Karpas-422 (cell line): ENCODE measurements around the gene ASPDH. TPM values are rescaled to one million over a fixed set of nuclear protein-coding genes. Genes with fewer than 3 reads are reported as not detected.

Experiments
- DNase-seq: peaks from one replicate; pipeline ENCODE4 v3.0.0-alpha.2; 2015
- H2AFZ ChIP-seq: fragments of 200-600 bp; sonication (generic); 2 replicates; pipeline ENCODE4 v1.6.1; 2014; ENCODE audit warnings: antibody characterized with exemption, low read length, mixed read lengths
- H3K27ac ChIP-seq: fragments of 200-600 bp; sonication (generic); 2 replicates; pipeline ENCODE4 v1.5.1; 2014; ENCODE audit warnings: mild to moderate bottlenecking, low read length, moderate library complexity
- H3K27me3 ChIP-seq: fragments of 200-600 bp; sonication (generic); 2 replicates; pipeline ENCODE4 v1.6.1; 2014; ENCODE audit warnings: low read length, mixed read lengths
- H3K36me3 ChIP-seq: fragments of 200-600 bp; sonication (generic); 2 replicates; pipeline ENCODE4 v1.6.1; 2014; ENCODE audit warnings: low read length, mixed read lengths; ENCODE audit not compliant: insufficient read depth
- H3K4me1 ChIP-seq: fragments of 200-600 bp; sonication (generic); 2 replicates; pipeline ENCODE4 v1.6.1; 2014; ENCODE audit warnings: mild to moderate bottlenecking, low read length, mixed read lengths
- H3K4me2 ChIP-seq: fragments of 200-600 bp; sonication (generic); 2 replicates; pipeline ENCODE4 v1.6.1; 2014; ENCODE audit warnings: low read length, low read depth, mild to moderate bottlenecking; ENCODE audit not compliant: poor library complexity, severe bottlenecking
- H3K4me3 ChIP-seq: fragments of 200-600 bp; sonication (generic); 2 replicates; pipeline ENCODE4 v1.5.1; 2014; ENCODE audit warnings: mild to moderate bottlenecking, antibody characterized with exemption, low read length, mixed read lengths
- H3K79me2 ChIP-seq: fragments of 200-600 bp; sonication (generic); 2 replicates; pipeline ENCODE4 v1.6.1; 2014; ENCODE audit warnings: mild to moderate bottlenecking, low read length, mixed read lengths
- H3K9ac ChIP-seq: fragments of 200-600 bp; sonication (generic); 2 replicates; pipeline ENCODE4 v1.6.0; 2014; ENCODE audit warnings: low read length
- H3K9me2 ChIP-seq: fragments of 200-600 bp; sonication (generic), shearing (Covaris generic); replicated peaks from 2 replicates; pipeline ENCODE4 v1.6.0; 2014; ENCODE audit warnings: mild to moderate bottlenecking, low read length, moderate library complexity; ENCODE audit not compliant: insufficient read depth
- H3K9me3 ChIP-seq: fragments of 300-700, 200-600 bp; sonication (generic); 2 replicates; pipeline ENCODE4 v1.6.1; 2014; ENCODE audit warnings: low read length, mixed read lengths
- H4K20me1 ChIP-seq: fragments of 200-600 bp; sonication (generic); 2 replicates; pipeline ENCODE4 v1.6.1; 2014; ENCODE audit warnings: mild to moderate bottlenecking, antibody characterized with exemption, low read length, low read depth; ENCODE audit not compliant: insufficient read depth
- total RNA-seq: library from RNA; depleted of rRNA; stranded (reverse); fragments of >200 nt; shearing (Covaris generic); gene quantifications from 2 replicates; pipeline ENCODE4 v1.2.3, GENCODE V29; 2014; ENCODE audit warnings: low replicate concordance

Gene ASPDH
- total RNA-seq, 1 experiment from 2014 or later = not detected

DNA sequence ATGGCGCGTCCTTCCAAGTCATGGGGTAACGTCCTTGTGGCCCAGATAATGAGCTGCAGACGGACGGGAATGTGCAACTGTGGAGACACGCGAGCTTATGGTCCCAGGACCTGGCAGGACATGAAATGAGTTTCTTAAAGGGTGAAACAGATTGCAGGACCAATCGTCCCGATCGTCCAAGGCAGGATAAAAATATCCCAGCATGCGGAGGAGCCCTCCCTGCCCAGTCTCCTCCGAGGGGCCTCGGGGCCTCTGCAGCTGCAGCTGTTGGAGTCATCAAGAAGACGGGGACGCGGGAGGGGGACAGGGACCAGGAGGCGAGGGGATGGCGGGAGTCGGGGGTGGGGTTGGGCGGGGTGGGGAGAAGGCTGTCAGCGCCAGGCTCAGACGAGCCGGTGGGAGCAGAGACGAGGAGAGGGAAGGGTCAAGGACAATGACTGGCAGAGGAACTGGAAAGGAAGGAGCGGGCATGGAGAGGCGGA, 22.7 kb downstream of the ASPDH start:
- Histone ChIP-seq H2AFZ (no peak overlapping the region), H3K4me1 (peaks cover 10% of the 10 kb centered on the region)
- no peak for DNase-seq

DNA sequence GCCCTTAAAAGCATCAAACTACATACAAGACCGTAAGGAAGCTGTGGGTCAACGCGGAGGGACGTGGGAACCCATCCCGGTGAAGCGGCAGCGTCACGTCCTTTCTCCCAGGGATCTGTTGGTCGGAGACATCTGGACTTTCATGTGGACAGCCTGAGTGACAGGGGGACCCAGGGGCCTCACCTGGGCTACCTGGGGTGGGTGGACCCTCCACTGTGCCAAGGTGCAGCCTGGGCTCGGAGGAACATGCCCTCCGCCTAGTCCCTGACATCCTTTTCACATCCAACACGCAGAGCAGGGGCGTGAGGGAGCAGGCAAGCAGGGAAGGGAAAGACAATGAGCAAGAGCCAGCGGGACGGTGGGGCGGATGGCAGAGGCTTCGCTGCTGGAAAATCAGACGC, 23.3 kb downstream of the ASPDH start:
- no peak overlapping the region for H3K9ac ChIP-seq
- H3K27me3 ChIP-seq = no peaks in the 10 kb centered on the region
- DNase-seq = no peak
- H2AFZ ChIP-seq = no peak overlapping the region
- H4K20me1 ChIP-seq = 0 out of 2 replicates have a peak, but pooled peaks cover 4% of the 10 kb centered on the region
- H3K79me2 ChIP-seq = no peaks in the 10 kb centered on the region
- no peaks in the 10 kb centered on the region for H3K9me2 ChIP-seq
- no peak overlapping the region for H3K4me2 ChIP-seq
- H3K4me1 ChIP-seq = peaks cover 10% of the 10 kb centered on the region
- no peaks in the 10 kb centered on the region; the same call in 1 of the 2 replicates for H3K36me3 ChIP-seq
- no peak overlapping the region for H3K4me3 ChIP-seq
- peaks cover 13% of the 10 kb centered on the region for H3K9me3 ChIP-seq
- no peak overlapping the region for H3K27ac ChIP-seq

More for the DNA sequence above, 22.7 kb downstream of the ASPDH start:
- Histone ChIP-seq H3K9ac (no peak overlapping the region), H3K9me3 (peaks cover 7% of the 10 kb centered on the region), H3K79me2 (no peaks in the 10 kb centered on the region), H3K4me2 (no peak overlapping the region), H3K4me3 (no peak overlapping the region), H3K36me3 (no peaks in the 10 kb centered on the region), H4K20me1 (0 out of 2 replicates have a peak, but pooled peaks cover 4% of the 10 kb centered on the region), H3K27me3 (no peaks in the 10 kb centered on the region), H3K27ac (no peak overlapping the region), H3K9me2 (no peaks in the 10 kb centered on the region)

DNA sequence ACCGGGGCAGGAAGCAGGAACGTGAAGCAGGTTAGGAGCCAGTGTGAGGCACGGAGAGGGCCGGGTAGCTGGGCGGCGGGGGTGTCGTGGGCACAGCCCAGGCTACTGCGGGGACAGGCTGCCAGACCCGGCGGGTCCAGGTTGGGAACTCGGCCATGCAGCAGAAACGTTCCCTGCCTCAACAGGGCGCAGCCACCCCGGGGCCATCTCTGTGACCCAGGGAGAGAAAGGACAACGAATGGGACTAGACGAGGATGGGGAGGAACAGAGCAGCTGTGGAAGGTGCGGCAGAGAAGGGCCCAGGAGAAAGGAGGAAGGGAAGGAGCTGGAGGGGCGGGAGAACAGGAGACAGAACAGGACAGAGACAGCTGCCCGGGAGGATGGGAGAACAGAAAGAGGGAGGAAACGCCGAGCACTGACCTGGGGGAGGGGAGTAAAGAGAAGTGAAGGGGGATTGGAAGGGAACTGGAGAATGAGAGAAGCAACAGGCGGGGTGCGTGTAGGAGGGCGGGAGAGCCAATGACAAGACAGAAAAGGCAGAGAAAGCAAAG, 24.2 kb downstream of the ASPDH start:
- Histone ChIP-seq H4K20me1 (0 out of 2 replicates have a peak, but pooled peaks cover 4% of the 10 kb centered on the region), H3K4me2 (no peak overlapping the region), H2AFZ (no peak overlapping the region), H3K9me2 (no peaks in the 10 kb centered on the region), H3K9me3 (peaks cover 20% of the 10 kb centered on the region), H3K79me2 (no peaks in the 10 kb centered on the region), H3K36me3 (peaks cover 4% of the 10 kb centered on the region; the same call in 1 of the 2 replicates), H3K27ac (no peak overlapping the region), H3K4me3 (no peak overlapping the region), H3K4me1 (peaks cover 10% of the 10 kb centered on the region), H3K9ac (no peak overlapping the region), H3K27me3 (no peaks in the 10 kb centered on the region)
- DNase-seq = no peak

DNA sequence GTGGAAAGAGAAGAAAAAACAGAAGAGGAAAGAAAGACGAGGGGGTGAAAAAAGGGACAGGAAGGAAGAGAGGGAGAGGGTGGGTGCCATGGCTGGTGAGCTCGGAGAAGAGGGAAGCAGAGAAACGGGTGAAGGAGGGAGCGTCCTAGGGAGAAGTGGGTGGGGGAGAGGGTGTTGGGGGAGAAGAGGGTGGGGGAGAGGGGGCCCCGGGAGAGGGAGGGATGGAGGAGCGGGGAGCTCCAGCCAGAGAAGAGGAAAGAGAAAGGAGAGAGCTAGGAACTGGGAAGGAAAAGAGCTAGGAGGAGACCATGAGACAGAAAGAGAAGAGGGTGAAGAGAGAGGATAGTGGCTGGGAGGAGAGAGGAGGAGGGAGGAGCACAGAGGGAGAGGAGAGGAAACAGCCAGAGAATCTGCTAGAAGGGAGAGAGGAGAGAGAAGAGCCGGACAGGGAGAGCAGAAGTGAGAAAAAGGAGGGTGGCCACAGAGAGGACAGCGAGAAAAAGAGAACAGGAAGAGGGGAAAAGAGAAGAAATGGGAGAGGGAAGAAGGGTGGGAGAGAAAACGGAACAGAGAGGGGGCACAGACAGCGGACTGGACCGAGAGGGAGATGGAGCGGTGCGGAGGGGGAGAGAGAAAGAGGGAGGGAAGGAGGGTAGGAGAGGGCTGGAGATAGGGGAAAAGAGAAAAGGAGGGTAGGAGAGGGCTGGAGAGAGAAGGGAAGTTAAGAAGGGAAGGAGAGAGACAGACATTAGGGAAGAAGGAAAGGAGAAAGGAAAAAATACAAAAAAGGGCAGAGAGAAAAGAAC, 25.1 kb downstream of the ASPDH start:
- Histone ChIP-seq H3K36me3 (peaks cover 9% of the 10 kb centered on the region), H4K20me1 (0 out of 2 replicates have a peak, but pooled peaks cover 4% of the 10 kb centered on the region), H3K27me3 (no peaks in the 10 kb centered on the region), H3K4me3 (no peak overlapping the region), H2AFZ (no peak overlapping the region), H3K9me2 (no peaks in the 10 kb centered on the region), H3K4me2 (no peak overlapping the region), H3K79me2 (no peaks in the 10 kb centered on the region), H3K9me3 (peaks cover 20% of the 10 kb centered on the region), H3K27ac (no peak overlapping the region), H3K9ac (no peak overlapping the region), H3K4me1 (peaks cover 10% of the 10 kb centered on the region)
- no peak for DNase-seq

DNA sequence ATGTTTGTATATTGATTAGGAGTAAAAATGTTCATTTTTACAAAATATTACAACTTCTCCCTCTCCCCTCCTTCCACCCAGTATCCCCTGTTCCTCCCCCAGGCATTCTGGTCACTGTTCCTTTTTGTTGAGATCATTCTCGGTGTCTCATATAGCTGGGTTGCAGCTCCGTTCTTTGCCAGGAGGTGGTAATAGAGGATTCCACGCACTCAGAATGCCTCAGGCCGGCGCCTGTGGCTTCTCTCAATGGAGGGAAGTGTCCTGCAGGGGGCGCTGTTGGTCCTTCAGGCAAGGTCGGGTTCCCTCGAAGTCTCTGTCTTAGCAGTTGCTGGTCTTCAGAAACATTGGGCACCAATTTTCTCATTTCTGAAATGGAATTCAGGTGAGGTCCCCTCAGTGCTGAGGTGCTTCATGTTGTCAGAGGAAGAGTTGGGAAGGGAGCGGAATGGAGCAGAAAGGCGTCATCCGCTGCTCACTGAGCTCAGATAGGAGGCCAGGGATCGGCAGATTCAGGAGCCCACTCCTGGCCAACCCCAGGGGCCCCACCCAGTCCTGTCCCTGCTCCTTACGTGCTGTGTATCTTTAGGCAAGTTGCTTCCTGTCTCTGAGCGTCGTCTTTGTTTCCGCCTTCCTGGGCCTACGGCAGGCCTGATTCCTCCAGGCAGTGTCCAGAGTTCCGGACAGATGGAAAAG, 26.7 kb downstream of the ASPDH start:
- H3K9me2 ChIP-seq = no peaks in the 10 kb centered on the region
- H3K4me2 ChIP-seq = no peak overlapping the region
- no peak overlapping the region for H3K4me3 ChIP-seq
- DNase-seq = peak; percentile 97
- no peaks in the 10 kb centered on the region for H3K27me3 ChIP-seq
- no peak overlapping the region for H3K9ac ChIP-seq
- H3K4me1 ChIP-seq = peaks cover 4% of the 10 kb centered on the region
- H3K9me3 ChIP-seq = peaks cover 20% of the 10 kb centered on the region
- no peaks in the 10 kb centered on the region for H3K79me2 ChIP-seq
- no peak overlapping the region for H3K27ac ChIP-seq
- H3K36me3 ChIP-seq = peaks cover 23% of the 10 kb centered on the region
- 0 out of 2 replicates have a peak, but pooled peaks cover 4% of the 10 kb centered on the region for H4K20me1 ChIP-seq
- H2AFZ ChIP-seq = no peak overlapping the region

DNA sequence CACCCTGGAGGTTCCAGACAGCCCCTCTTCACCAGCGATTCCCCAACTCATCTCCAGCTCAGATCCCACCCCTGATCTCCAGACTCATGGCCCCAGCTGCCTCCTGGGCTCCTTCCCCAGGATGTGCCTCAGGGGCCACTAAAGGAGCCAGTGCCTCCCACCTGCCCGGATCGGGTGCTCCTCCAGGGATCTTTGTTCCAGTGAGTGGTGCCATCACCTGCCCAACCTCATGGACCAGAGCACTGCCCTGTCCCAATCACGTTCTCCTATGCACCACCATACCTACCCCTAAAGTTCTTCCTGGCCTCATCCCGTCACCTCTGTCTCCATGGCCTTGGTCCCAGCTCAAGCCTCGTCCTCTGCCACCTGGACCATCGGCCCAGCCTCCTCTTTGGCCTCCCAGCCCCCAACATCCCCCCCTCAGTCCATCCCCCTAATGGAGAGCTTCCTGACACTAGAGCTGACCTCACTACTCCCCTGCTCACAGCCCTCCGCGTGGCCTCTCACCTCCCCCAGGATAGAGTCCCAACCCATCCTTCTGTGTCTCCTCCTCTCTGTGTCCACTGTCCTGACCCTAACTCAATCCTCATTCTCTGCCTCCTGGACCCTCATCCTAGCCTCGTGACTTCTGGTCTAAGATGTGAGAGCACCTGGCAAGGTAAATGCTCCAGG, 28.3 kb downstream of the ASPDH start:
- Histone ChIP-seq H4K20me1 (0 out of 2 replicates have a peak, but pooled peaks cover 4% of the 10 kb centered on the region), H3K27ac (no peak overlapping the region), H2AFZ (no peak overlapping the region), H3K4me3 (no peak overlapping the region), H3K36me3 (peaks cover 30% of the 10 kb centered on the region), H3K79me2 (no peaks in the 10 kb centered on the region), H3K4me2 (no peak overlapping the region), H3K27me3 (no peaks in the 10 kb centered on the region), H3K9me3 (peaks cover 20% of the 10 kb centered on the region), H3K4me1 (no peaks in the 10 kb centered on the region), H3K9me2 (no peaks in the 10 kb centered on the region), H3K9ac (no peak overlapping the region)
- DNase-seq = no peak

DNA sequence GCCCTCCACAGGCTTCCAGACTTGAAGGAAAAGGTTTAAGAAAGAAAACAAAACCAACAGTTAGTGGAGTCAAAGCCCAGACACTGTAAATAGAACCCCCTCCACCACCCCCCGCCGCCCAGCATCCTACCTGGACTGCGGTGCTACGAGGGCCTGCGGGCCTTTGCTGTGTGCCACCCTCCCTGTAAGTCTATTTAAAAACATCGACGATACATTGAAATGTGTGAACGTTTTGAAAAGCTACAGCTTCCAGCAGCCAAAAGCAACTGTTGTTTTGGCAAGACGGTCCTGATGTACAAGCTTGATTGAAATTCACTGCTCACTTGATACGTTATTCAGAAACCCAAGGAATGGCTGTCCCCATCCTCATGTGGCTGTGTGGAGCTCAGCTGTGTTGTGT, 30.8 kb downstream of the ASPDH start:
- Histone ChIP-seq H3K4me3 (no peak overlapping the region), H3K4me1 (no peaks in the 10 kb centered on the region), H4K20me1 (0 out of 2 replicates have a peak, but pooled peaks cover 4% of the 10 kb centered on the region), H3K4me2 (no peak overlapping the region), H3K9me3 (peaks cover 27% of the 10 kb centered on the region), H3K9me2 (no peaks in the 10 kb centered on the region), H3K27ac (no peak overlapping the region), H3K9ac (no peak overlapping the region), H2AFZ (no peak overlapping the region), H3K27me3 (no peaks in the 10 kb centered on the region), H3K36me3 (peaks cover 55% of the 10 kb centered on the region), H3K79me2 (peaks cover 14% of the 10 kb centered on the region)
- DNase-seq = no peak
